PC-3 (cell line): Measurements from ENCODE around the gene GLMN.
A peak's percentile ranks its signal among the peaks of the same experiment; 100 is the strongest.

Experiments
- CTCF ChIP-seq: fragments of 300-600 bp; sonication (generic); conservative IDR thresholded peaks from 2 replicates; pipeline ENCODE4 v1.5.1; 2017; ENCODE audit warnings: antibody characterized with exemption, low read depth, mild to moderate bottlenecking, low read length
- EZH2phosphoT487 ChIP-seq: fragments of 300-600 bp; sonication (generic); IDR thresholded peaks from 2 replicates; pipeline ENCODE4 v1.6.1; 2018; ENCODE audit warnings: mild to moderate bottlenecking, antibody characterized with exemption, low read length, borderline replicate concordance

- TF ChIP-seq EZH2phosphoT487 (no peak), CTCF (0 out of 2 replicates have a peak, but pooled peaks have one; percentile 26)
Measured at GRCh38 chr1:92298573-92299476, at the start of gene GLMN, which contains the start of gene RPAP2.
